HCT116 (cell line): ENCODE data around the gene PDLIM5.

Experiments
- EGR1 ChIP-seq: IDR thresholded peaks from 2 replicates; pipeline ENCODE4 v1.6.1; 2012; ENCODE audit warnings: low read depth
- EZH2phosphoT487 ChIP-seq: fragments of 200-600 bp; IDR thresholded peaks from 2 replicates; pipeline ENCODE4 v1.6.1; 2018; ENCODE audit warnings: antibody characterized with exemption, borderline replicate concordance
- POLR2A ChIP-seq: IDR thresholded peaks from 2 replicates; pipeline ENCODE4 v1.7.0; 2011; ENCODE audit warnings: borderline replicate concordance; ENCODE audit not compliant: insufficient read depth, insufficient read length; ENCODE audit errors: extremely low read depth
- POLR2AphosphoS5 ChIP-seq: IDR thresholded peaks from 2 replicates; pipeline ENCODE4 v1.6.1; 2011; ENCODE audit warnings: mild to moderate bottlenecking, low read depth, low read length, moderate library complexity
- RAD21 ChIP-seq: IDR thresholded peaks from 2 replicates; pipeline ENCODE4 v1.6.1; 2012; ENCODE audit warnings: low read depth, mild to moderate bottlenecking
- SIN3A ChIP-seq: IDR thresholded peaks from 2 replicates; pipeline ENCODE4 v1.6.1; 2012; ENCODE audit warnings: low read depth
- SP1 ChIP-seq: IDR thresholded peaks from 2 replicates; pipeline ENCODE4 v1.6.1; 2012; ENCODE audit warnings: low read depth
- SRF ChIP-seq: IDR thresholded peaks from 2 replicates; pipeline ENCODE4 v1.6.1; 2012; ENCODE audit warnings: low read depth
- ZFX ChIP-seq: fragments of 450-650 bp; IDR thresholded peaks from 2 replicates; pipeline ENCODE4 v1.6.1; 2017
- ZNF274 ChIP-seq: fragments of 200-500 bp; sonication (Bioruptor generic); IDR thresholded peaks from 2 replicates; pipeline ENCODE4 v1.6.1; 2014; ENCODE audit warnings: mild to moderate bottlenecking, low read depth, low read length, inconsistent platforms
- TF ChIP-seq, protein P1 (sequence below), 3 experiments: fragments of 200-600 bp in 1 of 3; sonication (generic) in 1 of 3; IDR thresholded peaks in 2 of 3; conservative IDR thresholded peaks in 1 of 3; 2 replicates each; pipeline ENCODE4 v1.5.1; 2012 to 2017; ENCODE audit warnings: low read depth in 2 of 3, low read length in 2 of 3, antibody characterized with exemption in 1 of 3, borderline replicate concordance in 1 of 3, control low read depth in 1 of 3, mild to moderate bottlenecking in 1 of 3, mixed read lengths in 1 of 3, mixed run types in 1 of 3, moderate library complexity in 1 of 3; ENCODE audit not compliant: insufficient read depth in 1 of 3

- TF ChIP-seq SRF: no peak
- TF ChIP-seq, protein P1, sequence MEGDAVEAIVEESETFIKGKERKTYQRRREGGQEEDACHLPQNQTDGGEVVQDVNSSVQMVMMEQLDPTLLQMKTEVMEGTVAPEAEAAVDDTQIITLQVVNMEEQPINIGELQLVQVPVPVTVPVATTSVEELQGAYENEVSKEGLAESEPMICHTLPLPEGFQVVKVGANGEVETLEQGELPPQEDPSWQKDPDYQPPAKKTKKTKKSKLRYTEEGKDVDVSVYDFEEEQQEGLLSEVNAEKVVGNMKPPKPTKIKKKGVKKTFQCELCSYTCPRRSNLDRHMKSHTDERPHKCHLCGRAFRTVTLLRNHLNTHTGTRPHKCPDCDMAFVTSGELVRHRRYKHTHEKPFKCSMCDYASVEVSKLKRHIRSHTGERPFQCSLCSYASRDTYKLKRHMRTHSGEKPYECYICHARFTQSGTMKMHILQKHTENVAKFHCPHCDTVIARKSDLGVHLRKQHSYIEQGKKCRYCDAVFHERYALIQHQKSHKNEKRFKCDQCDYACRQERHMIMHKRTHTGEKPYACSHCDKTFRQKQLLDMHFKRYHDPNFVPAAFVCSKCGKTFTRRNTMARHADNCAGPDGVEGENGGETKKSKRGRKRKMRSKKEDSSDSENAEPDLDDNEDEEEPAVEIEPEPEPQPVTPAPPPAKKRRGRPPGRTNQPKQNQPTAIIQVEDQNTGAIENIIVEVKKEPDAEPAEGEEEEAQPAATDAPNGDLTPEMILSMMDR (IDR thresholded peaks at IDR 0.05 in 2 of 3, conservative IDR thresholded peaks at IDR 0.05 in 1 of 3; ENCODE audit: borderline replicate concordance in 1 of 3, insufficient read depth in 1 of 3, low read depth in 2 of 3, low read length in 2 of 3): no peak
- no peak for TF ChIP-seq POLR2AphosphoS5
- TF ChIP-seq ZNF274: no peak
- no peak for TF ChIP-seq RAD21
- TF ChIP-seq EZH2phosphoT487: no peak
- TF ChIP-seq POLR2A: no peak
- no peak for TF ChIP-seq SP1
- TF ChIP-seq ZFX: no peak
- no peak for TF ChIP-seq EGR1
- TF ChIP-seq SIN3A: no peak
These were observed 110.5 kb downstream of the PDLIM5 start for GRCh38 chr4:94562285-94562684.
